ENCODE measurements around the gene TMBIM4.

TMBIM4 gene

DNA sequence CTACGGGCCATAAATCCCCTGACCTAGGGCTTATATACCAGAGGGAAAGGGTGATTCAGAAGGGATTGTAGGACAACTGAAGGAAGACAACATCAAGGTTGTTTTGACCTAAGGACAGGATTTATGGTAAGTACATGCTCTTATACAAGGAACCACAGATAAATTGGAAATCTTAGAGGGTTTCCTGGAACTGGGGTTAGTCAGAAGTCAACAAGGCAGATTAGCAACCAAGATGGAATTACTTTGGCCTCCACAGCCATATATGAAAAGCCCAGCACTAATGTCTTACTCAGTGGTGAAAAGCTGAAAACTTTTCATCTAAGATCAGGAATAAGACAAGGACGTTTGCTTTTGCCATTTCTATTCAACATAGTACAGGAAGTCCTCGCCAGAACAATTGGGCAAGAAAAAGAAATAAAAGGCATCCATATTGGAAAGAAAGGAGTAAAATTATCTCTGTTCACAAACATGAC, 5.4 kb downstream of the TMBIM4 start:
- H3K4me3 ChIP-seq (ENCODE audit: low read length), result no peak overlapping the region
- DNase-seq (ENCODE audit: low read depth), result no peak
- TF ChIP-seq CTCF (IDR thresholded peaks at IDR 0.05; ENCODE audit: insufficient read depth, low read depth, low read length, missing control alignments), result no peak

DNA sequence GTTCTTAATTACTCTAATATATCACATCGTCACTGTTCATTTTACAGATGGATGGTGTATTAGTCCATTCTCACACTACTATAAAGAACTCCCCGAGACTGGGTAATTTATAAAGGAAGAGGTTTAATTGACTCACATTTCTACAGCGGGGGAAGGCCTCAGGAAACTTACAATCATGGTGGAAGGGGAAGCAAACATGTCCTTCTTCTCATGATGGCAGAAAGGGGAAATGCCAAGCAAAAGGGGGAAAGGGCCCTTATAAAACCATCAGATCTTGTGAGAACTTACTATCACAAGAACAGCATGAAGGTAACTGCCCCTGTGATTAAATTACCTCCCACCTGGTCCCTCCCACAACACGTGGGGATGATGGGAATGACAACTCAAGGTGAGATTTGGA, 6.5 kb downstream of the TMBIM4 start:
- TF ChIP-seq CTCF (IDR thresholded peaks at IDR 0.05; ENCODE audit: insufficient read depth, low read depth, low read length, missing control alignments), result no peak
- H3K4me3 ChIP-seq (ENCODE audit: low read length), result no peak overlapping the region
- no peak for DNase-seq (ENCODE audit: low read depth)

DNA sequence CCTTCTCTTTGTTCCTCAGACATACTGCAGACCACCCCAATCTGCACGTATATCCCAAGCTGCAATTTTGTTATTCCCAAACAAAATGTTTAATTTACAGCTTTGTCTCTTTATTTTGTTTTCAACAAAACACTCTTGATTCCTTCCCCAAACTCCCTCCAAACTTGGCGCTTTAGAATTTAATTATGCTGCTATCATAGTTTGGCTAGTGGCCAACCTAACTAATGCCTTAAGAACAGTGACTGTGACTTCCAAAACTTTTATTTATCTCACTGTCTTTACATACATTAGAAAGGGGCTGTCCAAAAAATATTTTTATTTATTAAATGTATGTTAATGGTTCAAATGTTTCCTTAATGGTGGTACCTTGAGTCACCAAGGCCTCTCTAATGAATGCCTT, 7.1 kb downstream of the TMBIM4 start:
- no peak for DNase-seq (ENCODE audit: low read depth)
- H3K4me3 ChIP-seq (ENCODE audit: low read length), result no peak overlapping the region
- TF ChIP-seq CTCF (IDR thresholded peaks at IDR 0.05; ENCODE audit: insufficient read depth, low read depth, low read length, missing control alignments), result no peak

- no peak for TF ChIP-seq CTCF (IDR thresholded peaks at IDR 0.05; ENCODE audit: insufficient read depth, low read depth, low read length, missing control alignments)
- no peak for DNase-seq (ENCODE audit: low read depth)
- no peak overlapping the region for H3K4me3 ChIP-seq (ENCODE audit: low read length)
These were observed 9.1 kb downstream of the TMBIM4 start for GRCh38 chr12:66160704-66161103.

GRCh38 chr12:66159123-66159522, 10.7 kb downstream of the TMBIM4 start:
- no peak overlapping the region for H3K4me3 ChIP-seq (ENCODE audit: low read length)
- TF ChIP-seq CTCF (IDR thresholded peaks at IDR 0.05; ENCODE audit: insufficient read depth, low read depth, low read length, missing control alignments), result no peak
- no peak for DNase-seq (ENCODE audit: low read depth)

- no peak for DNase-seq (ENCODE audit: low read depth)
These were observed 13.1 kb downstream of the TMBIM4 start for GRCh38 chr12:66156654-66157053.

More at GRCh38 chr12:66156654-66157053, 13.1 kb downstream of the TMBIM4 start:
- no peak overlapping the region for H3K4me3 ChIP-seq (ENCODE audit: low read length)
- TF ChIP-seq CTCF (IDR thresholded peaks at IDR 0.05; ENCODE audit: insufficient read depth, low read depth, low read length, missing control alignments), result no peak
